ENCODE results near the gene CRYAB. TPM values are rescaled to one million over a fixed set of nuclear protein-coding genes. Genes with fewer than 3 reads are reported as not detected.
A peak's percentile ranks its signal among the peaks of the same experiment; 100 is the strongest.

CRYAB gene, protein sequence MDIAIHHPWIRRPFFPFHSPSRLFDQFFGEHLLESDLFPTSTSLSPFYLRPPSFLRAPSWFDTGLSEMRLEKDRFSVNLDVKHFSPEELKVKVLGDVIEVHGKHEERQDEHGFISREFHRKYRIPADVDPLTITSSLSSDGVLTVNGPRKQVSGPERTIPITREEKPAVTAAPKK
- polyA plus RNA-seq (2012; ENCODE audit: low read depth, missing spikeins): not detected

DNA sequence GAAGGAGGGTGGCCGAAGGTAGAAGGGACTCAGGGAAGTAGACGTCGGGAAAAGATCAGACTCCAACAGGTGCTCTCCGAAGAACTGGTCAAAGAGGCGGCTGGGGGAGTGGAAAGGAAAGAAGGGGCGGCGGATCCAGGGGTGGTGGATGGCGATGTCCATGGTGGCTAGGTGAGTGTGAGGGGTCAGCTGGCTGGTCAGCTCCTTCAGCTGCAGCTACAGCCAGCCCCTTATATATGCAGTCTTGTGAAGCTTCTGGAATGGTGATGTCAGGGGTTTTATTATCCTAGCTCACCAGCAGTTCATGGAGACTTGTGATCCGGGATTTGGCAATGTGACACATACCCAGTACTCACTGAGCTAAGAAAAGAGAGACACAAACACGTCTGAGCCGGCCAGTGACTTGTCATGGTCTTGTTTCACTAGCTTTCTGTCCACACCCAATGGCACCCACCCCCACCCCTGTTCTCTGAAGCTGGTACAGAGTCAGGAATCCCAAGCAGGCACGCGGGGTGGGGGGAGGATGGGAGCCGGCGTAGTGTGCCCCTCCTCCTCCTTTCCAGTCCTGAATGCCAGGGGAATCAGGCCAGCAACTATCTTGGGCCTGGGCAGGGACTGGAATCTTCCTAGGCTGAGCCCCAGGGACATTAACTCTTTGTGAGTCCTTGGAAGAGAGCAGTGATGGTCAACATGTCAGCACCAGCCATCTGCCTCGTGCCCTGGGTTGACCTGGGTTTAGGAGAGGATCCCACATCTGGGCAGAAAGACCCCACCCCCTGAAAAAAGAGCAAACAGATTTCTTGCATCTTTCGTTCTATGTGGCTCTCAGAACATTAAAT is at the start of gene CRYAB:
CRYAB (minus strand) TSS at position 208 of the 839 bp plus-strand sequence; CDS start at position 162, 46 bp downstream.
- no peak for FAIRE-seq

DNA sequence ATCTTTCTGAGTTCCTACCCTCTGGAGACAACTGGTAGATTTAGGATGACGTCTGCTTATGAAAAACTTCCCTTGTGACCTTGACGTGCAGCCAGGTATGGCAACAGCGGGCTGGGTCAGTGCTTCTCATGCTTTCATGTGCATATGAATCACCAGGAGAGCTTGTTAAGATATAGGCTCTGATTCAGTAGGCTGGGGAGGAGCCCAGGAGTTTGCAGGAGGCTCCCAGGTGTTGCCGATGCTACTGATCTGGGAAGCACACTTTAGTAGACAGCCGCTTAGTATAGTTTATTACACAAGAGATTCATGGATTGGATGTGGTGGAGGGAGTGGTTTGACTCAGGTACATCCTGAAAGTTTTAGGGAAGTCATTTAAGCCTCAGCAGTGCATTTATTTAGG is 49.3 kb upstream of the CRYAB start:
- FAIRE-seq (no peak), DNase-seq (ENCODE audit: insufficient read length, low spot score) (no peak)
- no peak for TF ChIP-seq POLR2AphosphoS5 (IDR thresholded peaks at IDR 0.05; ENCODE audit: low read depth, low read length)
- no peak for TF ChIP-seq SPI1 (IDR thresholded peaks at IDR 0.05; ENCODE audit: low read depth, low read length)
- no peak for TF ChIP-seq PAX5 (IDR thresholded peaks at IDR 0.05; ENCODE audit: insufficient read depth, low read length, severe bottlenecking)
- TF ChIP-seq TAF1 (IDR thresholded peaks at IDR 0.05; ENCODE audit: low read depth, low read length): no peak
- TF ChIP-seq POU2F2 (IDR thresholded peaks at IDR 0.05; ENCODE audit: low read depth, low read length): no peak
- TF ChIP-seq POLR2A (IDR thresholded peaks at IDR 0.05; ENCODE audit: low read depth, low read length): no peak

More for the DNA sequence above, at the start of gene CRYAB:
- TF ChIP-seq POLR2A (IDR thresholded peaks at IDR 0.05; ENCODE audit: low read depth, low read length) (no peak), TAF1 (IDR thresholded peaks at IDR 0.05; ENCODE audit: low read depth, low read length) (no peak), SPI1 (IDR thresholded peaks at IDR 0.05; ENCODE audit: low read depth, low read length) (no peak), PAX5 (IDR thresholded peaks at IDR 0.05; ENCODE audit: insufficient read depth, low read length, severe bottlenecking) (no peak), POU2F2 (IDR thresholded peaks at IDR 0.05; ENCODE audit: low read depth, low read length) (no peak), POLR2AphosphoS5 (IDR thresholded peaks at IDR 0.05; ENCODE audit: low read depth, low read length) (no peak)
- DNase-seq (ENCODE audit: insufficient read length, low spot score): no peak

DNA sequence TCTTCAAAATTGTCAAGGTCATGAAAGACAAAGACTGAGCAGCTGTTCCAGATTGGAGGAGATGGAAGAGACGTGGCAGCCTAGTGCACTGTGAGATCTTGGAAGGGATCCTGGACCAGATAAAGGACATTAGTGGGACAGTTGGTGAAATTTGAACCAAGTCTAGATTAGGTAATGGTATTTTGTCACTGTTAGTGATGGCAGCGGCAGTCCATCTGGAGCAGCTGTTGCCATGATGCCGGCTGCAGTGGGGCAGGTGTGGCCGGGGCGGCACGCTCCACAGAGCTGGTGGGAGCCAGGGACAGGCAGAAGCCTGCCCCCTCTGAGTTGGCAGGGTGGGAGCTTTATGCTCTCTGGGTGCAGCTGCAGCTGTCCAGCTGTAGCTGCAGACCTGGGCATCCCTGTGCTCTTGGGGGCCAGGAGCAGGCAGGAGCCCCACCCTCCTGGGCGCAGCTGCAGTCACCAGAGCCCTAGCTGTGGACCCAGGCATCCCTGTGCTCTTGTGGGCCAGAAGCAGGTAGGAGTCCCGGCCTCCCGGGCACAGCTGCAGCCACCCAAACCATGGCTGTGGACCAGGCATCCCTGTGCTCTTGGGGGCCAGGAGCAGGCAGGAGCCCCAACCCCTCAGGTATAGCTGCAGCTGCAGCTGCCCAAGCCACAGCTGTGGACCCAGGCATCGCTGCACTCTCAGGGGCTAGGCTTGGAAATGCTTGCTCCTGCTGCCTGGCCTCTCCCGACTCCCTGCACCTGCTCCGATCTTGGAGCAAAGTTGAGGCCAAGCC is 46.3 kb upstream of the CRYAB start:
- TF ChIP-seq POLR2AphosphoS5 (IDR thresholded peaks at IDR 0.05; ENCODE audit: low read depth, low read length): no peak
- TF ChIP-seq SPI1 (IDR thresholded peaks at IDR 0.05; ENCODE audit: low read depth, low read length): no peak
- TF ChIP-seq PAX5 (IDR thresholded peaks at IDR 0.05; ENCODE audit: insufficient read depth, low read length, severe bottlenecking): no peak
- TF ChIP-seq TAF1 (IDR thresholded peaks at IDR 0.05; ENCODE audit: low read depth, low read length): no peak
- DNase-seq (ENCODE audit: insufficient read length, low spot score) (no peak), FAIRE-seq (no peak)

DNA sequence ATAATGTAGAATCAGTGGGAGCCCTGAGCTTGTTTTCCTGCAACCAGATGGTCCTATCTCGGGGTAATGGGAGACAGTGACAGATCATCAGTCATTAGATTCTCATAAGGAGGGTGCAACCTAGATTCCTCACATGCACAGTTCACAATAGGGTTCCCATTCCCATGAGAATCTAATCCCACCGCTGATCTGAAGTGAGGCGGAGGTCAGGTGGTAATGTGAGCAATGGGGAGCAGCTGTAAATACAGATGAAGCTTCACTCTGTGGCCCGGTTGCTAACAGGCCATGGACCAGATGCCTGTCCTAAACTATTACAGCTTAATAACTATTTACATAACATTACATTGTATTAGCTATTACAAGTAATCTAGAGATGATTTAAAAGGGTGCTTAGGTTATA is 42.6 kb upstream of the CRYAB start:
- DNase-seq (ENCODE audit: insufficient read length, low spot score) (no peak), FAIRE-seq (no peak)
- no peak for TF ChIP-seq POLR2AphosphoS5 (IDR thresholded peaks at IDR 0.05; ENCODE audit: low read depth, low read length)
- no peak for TF ChIP-seq SPI1 (IDR thresholded peaks at IDR 0.05; ENCODE audit: low read depth, low read length)
- no peak for TF ChIP-seq POLR2A (IDR thresholded peaks at IDR 0.05; ENCODE audit: low read depth, low read length)

DNA sequence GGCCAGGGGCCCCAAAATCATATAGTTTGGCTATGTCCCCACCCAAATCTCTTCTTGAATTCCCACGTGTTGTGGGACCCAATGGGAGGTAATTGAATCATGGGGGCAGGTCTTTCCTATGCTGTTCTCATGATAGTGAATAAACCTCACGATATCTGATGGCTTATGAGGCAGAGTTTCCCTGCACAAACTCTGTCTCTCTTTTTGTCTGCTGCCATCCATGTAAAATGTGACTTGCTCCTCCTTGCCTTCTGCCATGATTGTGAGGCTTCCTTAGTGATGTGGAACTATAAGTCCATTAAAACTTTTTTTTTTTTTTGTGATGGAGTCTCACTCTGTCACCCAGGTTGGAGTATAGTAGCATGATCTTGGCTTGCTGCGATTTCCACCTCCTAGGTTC is 40.0 kb upstream of the CRYAB start:
- TF ChIP-seq POU2F2 (IDR thresholded peaks at IDR 0.05; ENCODE audit: low read depth, low read length) (no peak), POLR2AphosphoS5 (IDR thresholded peaks at IDR 0.05; ENCODE audit: low read depth, low read length) (no peak), POLR2A (IDR thresholded peaks at IDR 0.05; ENCODE audit: low read depth, low read length) (no peak), SPI1 (IDR thresholded peaks at IDR 0.05; ENCODE audit: low read depth, low read length) (no peak), PAX5 (IDR thresholded peaks at IDR 0.05; ENCODE audit: insufficient read depth, low read length, severe bottlenecking) (no peak), TAF1 (IDR thresholded peaks at IDR 0.05; ENCODE audit: low read depth, low read length) (no peak)
- no peak for FAIRE-seq
- no peak for DNase-seq (ENCODE audit: insufficient read length, low spot score)

DNA sequence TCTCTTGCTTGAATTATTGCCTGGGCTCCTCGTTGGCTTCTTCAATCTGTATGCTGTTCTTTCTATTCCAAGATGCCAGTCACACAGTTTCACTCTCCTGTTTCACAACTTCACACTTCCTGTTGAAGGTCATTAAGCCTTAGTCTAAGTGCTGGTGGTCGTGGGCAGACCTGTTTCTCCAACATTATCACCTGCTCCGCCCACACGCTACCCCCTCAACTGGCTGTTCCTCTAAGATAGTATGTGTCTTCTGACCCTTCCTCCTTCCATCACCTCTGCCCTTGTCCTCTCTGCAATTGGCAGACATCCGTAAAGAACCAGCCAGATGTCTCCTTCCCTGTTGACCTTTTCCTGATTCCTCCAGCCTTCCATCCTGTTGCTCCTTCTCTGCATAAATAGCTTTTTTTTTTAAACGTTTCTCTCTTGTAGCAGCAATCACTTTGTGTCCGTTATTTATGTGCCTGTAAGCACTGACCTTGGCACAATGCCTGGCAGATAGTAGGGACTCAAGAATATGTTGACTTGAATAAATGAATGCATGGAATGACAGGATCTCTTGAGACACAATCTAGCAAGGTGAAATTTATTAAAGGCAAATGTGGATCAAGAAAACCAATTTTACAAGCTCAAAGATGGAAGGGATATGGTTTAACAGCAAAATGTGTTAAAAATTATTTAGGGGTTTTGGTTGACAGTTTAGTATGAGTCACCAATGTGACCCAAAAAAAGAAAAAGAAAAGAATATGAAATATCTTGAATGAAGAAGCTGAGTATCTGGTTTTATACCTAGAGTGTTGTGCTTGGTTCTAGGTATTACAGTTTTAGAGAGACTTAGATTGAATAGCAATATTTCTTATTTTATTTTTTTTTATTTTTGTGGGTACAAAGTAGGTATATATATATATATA is 38.2 kb upstream of the CRYAB start:
- DNase-seq (ENCODE audit: insufficient read length, low spot score): no peak
- peak; percentile 65 for FAIRE-seq
- no peak for TF ChIP-seq POLR2AphosphoS5 (IDR thresholded peaks at IDR 0.05; ENCODE audit: low read depth, low read length)
- no peak for TF ChIP-seq PAX5 (IDR thresholded peaks at IDR 0.05; ENCODE audit: insufficient read depth, low read length, severe bottlenecking)
- no peak for TF ChIP-seq POLR2A (IDR thresholded peaks at IDR 0.05; ENCODE audit: low read depth, low read length)
- TF ChIP-seq SPI1 (IDR thresholded peaks at IDR 0.05; ENCODE audit: low read depth, low read length): no peak
- no peak for TF ChIP-seq POU2F2 (IDR thresholded peaks at IDR 0.05; ENCODE audit: low read depth, low read length)
- no peak for TF ChIP-seq TAF1 (IDR thresholded peaks at IDR 0.05; ENCODE audit: low read depth, low read length)

DNA sequence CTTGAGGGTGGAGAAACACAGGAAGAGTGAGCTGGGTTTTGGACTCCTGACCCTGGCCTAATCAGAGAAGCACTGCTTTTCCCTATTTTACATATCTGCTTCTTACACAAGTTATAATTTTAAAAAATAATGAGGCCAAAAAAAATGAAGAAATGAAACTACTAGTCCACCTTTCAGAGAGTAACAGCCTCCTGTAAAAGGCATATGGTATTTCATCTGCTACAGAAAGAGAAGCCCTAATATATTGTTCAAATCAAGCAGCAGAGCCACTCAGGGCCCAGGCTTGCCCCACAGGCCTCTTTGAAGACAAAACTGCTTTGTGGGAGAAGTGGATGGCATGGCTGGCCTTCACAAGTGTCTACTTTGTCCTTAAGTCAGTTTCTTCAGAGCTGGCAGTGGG is 35.6 kb upstream of the CRYAB start:
- DNase-seq (ENCODE audit: insufficient read length, low spot score) (no peak), FAIRE-seq (no peak)
- TF ChIP-seq PAX5 (IDR thresholded peaks at IDR 0.05; ENCODE audit: insufficient read depth, low read length, severe bottlenecking) (no peak), SPI1 (IDR thresholded peaks at IDR 0.05; ENCODE audit: low read depth, low read length) (peak; percentile 67), POLR2AphosphoS5 (IDR thresholded peaks at IDR 0.05; ENCODE audit: low read depth, low read length) (no peak)

DNA sequence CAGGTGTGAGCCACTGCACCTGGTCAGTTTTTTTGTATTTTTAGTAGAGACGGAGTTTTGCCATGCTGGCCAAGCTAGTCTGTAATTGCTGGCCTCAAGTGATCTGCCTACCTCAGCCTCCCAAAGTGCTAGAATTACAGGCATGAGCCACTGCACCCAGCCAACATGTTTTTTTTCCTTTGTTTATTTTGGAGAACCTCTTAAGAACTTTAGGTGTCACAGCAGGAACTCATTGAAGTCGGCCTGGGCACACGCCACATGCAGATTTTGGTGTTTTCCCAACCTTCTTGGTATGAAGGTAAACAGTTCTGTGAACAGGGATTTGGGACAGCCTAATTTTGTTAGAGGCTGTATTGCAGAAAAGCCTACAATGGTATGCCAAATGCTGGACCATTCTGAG is 34.9 kb upstream of the CRYAB start:
- FAIRE-seq (no peak), DNase-seq (ENCODE audit: insufficient read length, low spot score) (no peak)
- TF ChIP-seq PAX5 (IDR thresholded peaks at IDR 0.05; ENCODE audit: insufficient read depth, low read length, severe bottlenecking) (no peak), POLR2AphosphoS5 (IDR thresholded peaks at IDR 0.05; ENCODE audit: low read depth, low read length) (no peak), POLR2A (IDR thresholded peaks at IDR 0.05; ENCODE audit: low read depth, low read length) (no peak), SPI1 (IDR thresholded peaks at IDR 0.05; ENCODE audit: low read depth, low read length) (no peak), TAF1 (IDR thresholded peaks at IDR 0.05; ENCODE audit: low read depth, low read length) (no peak), POU2F2 (IDR thresholded peaks at IDR 0.05; ENCODE audit: low read depth, low read length) (no peak)
